AG10803 (cell line): ENCODE results near the gene MAPK10.
A peak's percentile ranks its signal among the peaks of the same experiment; 100 is the strongest.

Experiments used
- DNase-seq: peaks from one replicate; pipeline ENCODE4 v3.0.0; 2010; ENCODE audit warnings: low read depth
- H3K4me3 ChIP-seq: 2 replicates; pipeline ENCODE4 v1.5.1; 2011; ENCODE audit warnings: mild to moderate bottlenecking, low read length, control low read depth
- TF ChIP-seq, protein P1 (sequence below): conservative IDR thresholded peaks from 2 replicates; pipeline ENCODE4 v1.5.1; 2011; ENCODE audit warnings: mild to moderate bottlenecking, low read length, control low read depth, inconsistent platforms

The MAPK10 gene

DNA sequence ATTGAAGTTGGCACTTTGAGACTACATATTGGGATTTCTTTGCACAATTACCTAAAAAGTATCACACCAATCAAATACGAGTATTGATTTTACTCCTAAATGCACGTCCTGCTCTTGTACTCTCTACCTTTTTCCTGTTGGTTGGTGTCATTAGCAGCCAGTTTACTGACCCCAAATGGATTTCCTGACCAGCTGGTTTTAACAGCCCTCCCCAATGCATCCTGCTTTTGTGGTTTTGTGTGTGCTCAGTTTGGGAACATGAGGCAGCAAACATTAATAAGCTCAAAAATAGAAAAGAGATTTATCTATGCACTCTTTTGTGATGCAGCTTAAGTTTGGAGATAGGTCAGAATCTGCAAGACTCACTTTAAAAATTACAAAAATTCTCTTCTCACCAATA is 230.3 kb downstream of the MAPK10 start:
- DNase-seq, result no peak
- TF ChIP-seq, protein P1, sequence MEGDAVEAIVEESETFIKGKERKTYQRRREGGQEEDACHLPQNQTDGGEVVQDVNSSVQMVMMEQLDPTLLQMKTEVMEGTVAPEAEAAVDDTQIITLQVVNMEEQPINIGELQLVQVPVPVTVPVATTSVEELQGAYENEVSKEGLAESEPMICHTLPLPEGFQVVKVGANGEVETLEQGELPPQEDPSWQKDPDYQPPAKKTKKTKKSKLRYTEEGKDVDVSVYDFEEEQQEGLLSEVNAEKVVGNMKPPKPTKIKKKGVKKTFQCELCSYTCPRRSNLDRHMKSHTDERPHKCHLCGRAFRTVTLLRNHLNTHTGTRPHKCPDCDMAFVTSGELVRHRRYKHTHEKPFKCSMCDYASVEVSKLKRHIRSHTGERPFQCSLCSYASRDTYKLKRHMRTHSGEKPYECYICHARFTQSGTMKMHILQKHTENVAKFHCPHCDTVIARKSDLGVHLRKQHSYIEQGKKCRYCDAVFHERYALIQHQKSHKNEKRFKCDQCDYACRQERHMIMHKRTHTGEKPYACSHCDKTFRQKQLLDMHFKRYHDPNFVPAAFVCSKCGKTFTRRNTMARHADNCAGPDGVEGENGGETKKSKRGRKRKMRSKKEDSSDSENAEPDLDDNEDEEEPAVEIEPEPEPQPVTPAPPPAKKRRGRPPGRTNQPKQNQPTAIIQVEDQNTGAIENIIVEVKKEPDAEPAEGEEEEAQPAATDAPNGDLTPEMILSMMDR, result no peak
- no peak overlapping the region for H3K4me3 ChIP-seq

DNA sequence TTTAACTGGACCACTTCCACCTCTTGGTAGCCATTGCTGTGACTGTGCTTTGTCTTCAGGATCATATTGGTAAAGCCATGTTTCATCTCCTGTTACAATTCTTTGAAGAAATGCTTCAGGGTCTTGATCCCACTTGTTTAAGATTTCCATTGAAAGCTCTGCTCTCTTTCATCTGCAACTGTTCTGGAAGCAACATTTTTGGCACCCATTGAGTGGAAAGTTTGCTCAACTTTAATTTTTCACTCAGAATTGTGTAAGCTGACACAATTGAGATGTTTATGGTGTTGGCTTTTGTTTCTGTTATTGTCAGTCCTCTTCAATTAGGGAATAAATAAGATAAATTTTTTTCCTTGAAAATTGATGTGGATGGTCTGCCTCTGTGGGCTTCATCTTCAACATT is 237.4 kb downstream of the MAPK10 start:
- no peak overlapping the region for H3K4me3 ChIP-seq
- no peak for DNase-seq
- TF ChIP-seq, protein P1, result no peak

DNA sequence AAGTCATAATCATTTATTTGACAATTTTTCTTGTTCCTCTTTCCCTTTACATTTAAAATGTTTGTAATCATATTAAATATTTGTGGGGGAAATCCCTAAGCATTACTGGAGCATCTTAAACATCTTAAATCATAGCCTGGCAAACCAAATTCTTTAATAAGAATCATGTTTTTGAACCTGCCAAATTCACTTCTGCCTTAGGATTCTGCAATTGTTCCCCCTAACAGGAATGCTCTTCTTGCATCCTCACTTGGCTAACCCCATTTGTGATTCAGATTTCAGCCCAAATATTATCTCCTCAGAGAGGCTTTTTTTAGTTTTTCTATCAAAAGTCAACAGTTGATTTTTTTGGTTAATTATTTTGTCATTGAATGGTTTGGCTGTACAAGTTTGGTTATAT is 241.1 kb downstream of the MAPK10 start:
- TF ChIP-seq, protein P1, result no peak
- peak; percentile 20 for DNase-seq
- H3K4me3 ChIP-seq, result no peak overlapping the region

DNA sequence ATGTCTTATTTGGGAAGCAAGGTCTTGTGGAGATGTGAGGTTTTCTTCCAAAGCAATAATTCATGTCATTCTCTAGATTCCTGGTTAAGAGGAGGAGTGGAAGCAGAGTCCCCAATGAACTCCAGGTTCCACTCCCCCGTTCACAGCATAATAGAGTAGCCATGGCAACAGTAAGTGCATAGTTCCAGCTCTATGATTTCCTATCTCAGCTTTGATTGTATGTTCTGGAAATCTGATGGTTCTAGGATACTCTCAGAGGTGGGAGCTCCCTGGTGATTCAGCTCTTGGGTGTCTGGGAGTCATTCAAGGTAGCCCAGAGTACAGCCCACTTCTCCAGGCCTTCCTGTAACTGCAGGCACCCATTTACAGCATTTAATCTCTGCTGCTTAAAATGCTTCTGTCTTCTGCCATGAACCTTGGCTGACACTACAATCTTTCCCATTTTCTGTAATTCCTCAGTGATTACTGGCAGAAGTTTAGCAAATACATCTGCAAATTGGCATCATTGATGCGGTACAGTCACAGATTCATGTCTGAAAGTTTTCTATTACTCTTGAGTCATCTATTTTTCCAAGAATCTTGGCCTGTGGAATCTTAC is 242.0 kb downstream of the MAPK10 start:
- TF ChIP-seq, protein P1, result no peak
- H3K4me3 ChIP-seq, result no peak overlapping the region
- DNase-seq, result peak; percentile 96

DNA sequence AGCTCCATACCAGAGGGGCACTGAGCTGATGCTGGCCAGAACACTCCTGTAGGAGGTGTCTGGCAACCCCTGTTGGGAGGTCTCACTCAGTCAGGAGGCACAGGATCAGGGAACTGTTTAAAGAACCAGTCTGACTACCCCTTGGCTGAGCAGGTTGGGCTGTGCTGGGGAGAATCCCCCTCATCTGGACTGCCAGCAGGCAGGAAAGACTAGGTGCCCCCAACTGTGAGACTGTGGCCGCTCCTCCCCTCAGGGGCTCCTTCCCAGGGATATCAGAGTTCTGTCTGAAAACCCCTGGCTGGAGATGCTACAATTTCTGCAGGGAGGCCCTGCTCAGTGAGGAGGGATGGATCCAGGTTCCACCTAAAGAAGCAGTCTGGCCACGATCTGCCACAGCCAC is 245.3 kb downstream of the MAPK10 start:
- H3K4me3 ChIP-seq, result no peak overlapping the region
- no peak for DNase-seq
- TF ChIP-seq, protein P1, result no peak

DNA sequence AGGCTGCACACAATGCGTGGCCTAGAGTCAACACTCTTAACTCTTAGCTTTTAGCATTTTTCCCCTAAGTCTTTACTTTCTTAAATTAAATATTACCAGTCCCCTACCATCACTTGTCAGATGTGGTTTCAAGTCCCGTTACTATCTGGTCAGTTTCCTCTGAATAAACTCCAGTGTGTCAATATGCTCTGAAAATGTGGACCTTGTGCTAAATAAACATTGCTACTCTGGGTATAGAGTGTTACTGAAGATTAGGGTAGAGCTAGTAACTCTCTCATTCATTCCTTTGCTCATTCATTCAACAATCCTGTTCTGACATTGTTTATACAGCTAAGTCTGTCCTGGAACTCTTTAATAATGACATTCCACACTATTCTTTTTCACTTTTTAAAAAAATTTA is 251.0 kb downstream of the MAPK10 start:
- DNase-seq, result no peak
- H3K4me3 ChIP-seq, result no peak overlapping the region
- TF ChIP-seq, protein P1, result no peak

DNA sequence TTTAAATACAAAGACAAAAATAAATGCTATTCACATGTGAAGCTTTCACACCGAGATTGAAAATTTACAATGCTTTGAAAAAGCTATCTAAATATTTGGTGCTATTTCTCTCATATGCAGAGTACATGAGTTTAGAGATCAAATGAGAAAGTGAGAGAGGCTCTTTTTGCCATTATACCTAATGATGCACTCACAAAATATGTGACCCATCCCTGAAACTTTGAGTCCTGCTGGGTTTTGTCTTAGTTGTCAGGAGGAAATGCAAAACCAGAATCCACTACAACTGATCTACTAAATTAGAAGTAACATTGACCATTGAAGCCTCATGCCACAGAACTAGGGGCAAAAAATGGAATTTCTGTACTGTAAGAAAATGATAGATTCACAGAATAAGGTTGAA is 251.7 kb downstream of the MAPK10 start:
- TF ChIP-seq, protein P1, result no peak
- peak; percentile 44 for DNase-seq

More for the DNA sequence above, 251.7 kb downstream of the MAPK10 start:
- H3K4me3 ChIP-seq, result no peak overlapping the region
